Sigmoid colon (tissue), 4 donors: ENCODE results near the gene EIPR1.

Experiments used
- EP300 ChIP-seq, 4 donors: sonication (generic); formaldehyde crosslinking; IDR thresholded peaks; one replicate each; pipeline ENCODE4 v1.6.1; 2017; ENCODE audit warnings: antibody characterized with exemption in 4 of 4
- POLR2A ChIP-seq, 2 donors: fragments of 450-650 bp; IDR thresholded peaks; one replicate each; pipeline ENCODE4 v1.6.1; 2016; ENCODE audit warnings: antibody characterized with exemption in 2 of 2, mild to moderate bottlenecking in 2 of 2, moderate library complexity in 2 of 2
- POLR2AphosphoS5 ChIP-seq, 4 donors: sonication (generic); formaldehyde crosslinking; IDR thresholded peaks; one replicate each; pipeline ENCODE4 v1.6.1; 2017; ENCODE audit warnings: antibody characterized with exemption in 4 of 4
- TF ChIP-seq, protein P1 (sequence below), 4 experiments: fragments of 450-650 bp in 3 of 4; fragments of 200-600 bp in 1 of 4; IDR thresholded peaks; one replicate each; pipeline ENCODE4 v1.5.1; 2016 to 2019; ENCODE audit warnings: antibody characterized with exemption in 4 of 4, mild to moderate bottlenecking in 3 of 4, moderate library complexity in 2 of 4

DNA sequence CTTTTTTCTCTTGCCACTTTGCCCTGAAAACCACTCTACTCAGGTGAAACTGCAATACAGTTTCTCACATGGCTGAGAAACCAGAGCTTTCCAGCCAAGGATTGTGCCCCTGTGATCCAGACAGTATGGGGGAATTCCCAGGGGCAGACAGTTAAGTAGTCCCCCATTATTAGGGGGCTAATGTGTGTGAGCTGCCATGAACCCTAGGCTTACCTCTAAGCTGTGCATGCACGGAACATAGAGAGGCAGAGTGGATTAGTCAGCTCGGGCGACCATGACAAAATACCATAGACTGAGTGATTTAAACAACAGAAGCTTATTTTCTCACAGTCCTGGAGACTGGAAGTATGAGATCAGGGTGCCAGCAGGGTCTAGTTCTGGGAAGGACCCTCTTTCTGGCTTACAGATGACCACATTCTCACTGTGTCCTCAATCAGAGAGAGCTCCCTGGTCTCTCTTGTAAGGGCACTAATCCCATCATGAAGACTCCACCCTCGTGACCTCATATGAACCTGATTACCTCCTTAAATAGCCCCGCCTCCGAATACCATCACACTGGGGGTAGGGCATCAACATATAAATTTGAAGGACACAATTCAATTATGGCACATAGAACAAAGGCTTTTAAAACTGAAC lies 215.1 kb downstream of the EIPR1 start:
- TF ChIP-seq, protein P1, sequence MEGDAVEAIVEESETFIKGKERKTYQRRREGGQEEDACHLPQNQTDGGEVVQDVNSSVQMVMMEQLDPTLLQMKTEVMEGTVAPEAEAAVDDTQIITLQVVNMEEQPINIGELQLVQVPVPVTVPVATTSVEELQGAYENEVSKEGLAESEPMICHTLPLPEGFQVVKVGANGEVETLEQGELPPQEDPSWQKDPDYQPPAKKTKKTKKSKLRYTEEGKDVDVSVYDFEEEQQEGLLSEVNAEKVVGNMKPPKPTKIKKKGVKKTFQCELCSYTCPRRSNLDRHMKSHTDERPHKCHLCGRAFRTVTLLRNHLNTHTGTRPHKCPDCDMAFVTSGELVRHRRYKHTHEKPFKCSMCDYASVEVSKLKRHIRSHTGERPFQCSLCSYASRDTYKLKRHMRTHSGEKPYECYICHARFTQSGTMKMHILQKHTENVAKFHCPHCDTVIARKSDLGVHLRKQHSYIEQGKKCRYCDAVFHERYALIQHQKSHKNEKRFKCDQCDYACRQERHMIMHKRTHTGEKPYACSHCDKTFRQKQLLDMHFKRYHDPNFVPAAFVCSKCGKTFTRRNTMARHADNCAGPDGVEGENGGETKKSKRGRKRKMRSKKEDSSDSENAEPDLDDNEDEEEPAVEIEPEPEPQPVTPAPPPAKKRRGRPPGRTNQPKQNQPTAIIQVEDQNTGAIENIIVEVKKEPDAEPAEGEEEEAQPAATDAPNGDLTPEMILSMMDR (IDR thresholded peaks at IDR 0.05) = no peak
- TF ChIP-seq POLR2A (IDR thresholded peaks at IDR 0.05) = no peak
- no peak for TF ChIP-seq EP300 (IDR thresholded peaks at IDR 0.05)
- TF ChIP-seq POLR2AphosphoS5 (IDR thresholded peaks at IDR 0.05) = no peak
